NB4 (cell line): ENCODE results near the gene GLRB.
A peak's percentile ranks its signal among the peaks of the same experiment; 100 is the strongest.

Source experiments
- DNase-seq: peaks from one replicate; pipeline ENCODE4 v3.0.0; 2010; ENCODE audit warnings: low read depth
- H3K4me3 ChIP-seq: one replicate; pipeline ENCODE4 v1.5.1; 2011; ENCODE audit warnings: mild to moderate bottlenecking, low read depth, low read length, moderate library complexity
- CTCF ChIP-seq: IDR thresholded peaks from one replicate; pipeline ENCODE4 v1.5.1; 2012; ENCODE audit warnings: low read depth, low read length
- MAX ChIP-seq: IDR thresholded peaks from 2 replicates; pipeline ENCODE4 v1.6.1; 2011; ENCODE audit warnings: low read depth, low read length
- MYC ChIP-seq: IDR thresholded peaks from 2 replicates; pipeline ENCODE4 v1.6.1; 2011; ENCODE audit warnings: low read depth, low read length
- POLR2A ChIP-seq: IDR thresholded peaks from 2 replicates; pipeline ENCODE4 v1.6.1; 2011; ENCODE audit warnings: mild to moderate bottlenecking; ENCODE audit not compliant: insufficient read length; ENCODE audit errors: extremely low read depth

The GLRB gene

GRCh38 chr4:157075811-157076577 lies at the start of gene GLRB:
Gene GLRB, plus strand, starts transcription at chr4:157076150. Its CDS starts 1,875 bp downstream, at chr4:157078025.
- TF ChIP-seq CTCF, result no peak
- no peak for TF ChIP-seq POLR2A
- no peak for TF ChIP-seq MAX
- no peak for TF ChIP-seq MYC
- no peak within 1 kb of the TSS for H3K4me3 ChIP-seq
- DNase-seq, result no peak

GRCh38 chr4:157035471-157035870 lies 40.5 kb upstream of the GLRB start:
- TF ChIP-seq POLR2A, result no peak
- no peak for TF ChIP-seq CTCF
- TF ChIP-seq MAX, result no peak
- TF ChIP-seq MYC, result no peak
- H3K4me3 ChIP-seq, result no peak overlapping the region
- no peak for DNase-seq

- TF ChIP-seq MYC, result no peak
- no peak for TF ChIP-seq MAX
- no peak for TF ChIP-seq POLR2A
- TF ChIP-seq CTCF, result no peak
- H3K4me3 ChIP-seq, result no peak overlapping the region
- DNase-seq, result no peak
Observed at GRCh38 chr4:157040405-157040804, 35.5 kb upstream of the GLRB start.

GRCh38 chr4:157043131-157043530 lies 32.8 kb upstream of the GLRB start:
- no peak overlapping the region for H3K4me3 ChIP-seq
- TF ChIP-seq MAX, result no peak
- TF ChIP-seq MYC, result no peak
- no peak for TF ChIP-seq POLR2A
- no peak for TF ChIP-seq CTCF
- peak; percentile 3 for DNase-seq

- peak; percentile 36 for TF ChIP-seq CTCF
- no peak for TF ChIP-seq MAX
- DNase-seq, result peak; percentile 20
- no peak overlapping the region for H3K4me3 ChIP-seq
Observed at GRCh38 chr4:157045507-157046127, 30.3 kb upstream of the GLRB start.
